Gastrocnemius medialis (tissue), 4 donors: ENCODE data around the gene DRD3.

Source experiments
- CTCF ChIP-seq, 5 experiments: fragments of 450-650 bp in 3 of 5; fragments of 200-600 bp in 2 of 5; sonication (generic) in 2 of 5; IDR thresholded peaks in 4 of 5; conservative IDR thresholded peaks in 1 of 5; 1 replicate in 4 of 5; 2 replicates in 1 of 5; pipeline ENCODE4 v1.5.1; 2016 to 2019; ENCODE audit warnings: antibody characterized with exemption in 5 of 5, mild to moderate bottlenecking in 3 of 5, moderate library complexity in 3 of 5
- POLR2A ChIP-seq, 2 donors: fragments of 450-650 bp; IDR thresholded peaks; one replicate each; pipeline ENCODE4 v1.6.1; 2017; ENCODE audit warnings: antibody characterized with exemption in 2 of 2, mild to moderate bottlenecking in 2 of 2, moderate library complexity in 2 of 2

- TF ChIP-seq CTCF (IDR thresholded peaks at IDR 0.05 in 4 of 5, conservative IDR thresholded peaks at IDR 0.05 in 1 of 5) (no peak), POLR2A (IDR thresholded peaks at IDR 0.05) (no peak)
Observed at GRCh38 chr3:114095796-114096195, 83.1 kb downstream of the DRD3 start.
